Urothelium cell line (cell line): Measurements from ENCODE around the gene TUBGCP3.

Experiments used
- DNase-seq: peaks from one replicate; pipeline ENCODE4 v3.0.0; 2011; ENCODE audit warnings: low spot score, mixed read lengths
- FAIRE-seq: peaks from 2 replicates; lab custom pipeline; 2011; peaks lifted over from hg19 to GRCh38; lab: Jason Lieb, UNC

TUBGCP3 gene

DNA sequence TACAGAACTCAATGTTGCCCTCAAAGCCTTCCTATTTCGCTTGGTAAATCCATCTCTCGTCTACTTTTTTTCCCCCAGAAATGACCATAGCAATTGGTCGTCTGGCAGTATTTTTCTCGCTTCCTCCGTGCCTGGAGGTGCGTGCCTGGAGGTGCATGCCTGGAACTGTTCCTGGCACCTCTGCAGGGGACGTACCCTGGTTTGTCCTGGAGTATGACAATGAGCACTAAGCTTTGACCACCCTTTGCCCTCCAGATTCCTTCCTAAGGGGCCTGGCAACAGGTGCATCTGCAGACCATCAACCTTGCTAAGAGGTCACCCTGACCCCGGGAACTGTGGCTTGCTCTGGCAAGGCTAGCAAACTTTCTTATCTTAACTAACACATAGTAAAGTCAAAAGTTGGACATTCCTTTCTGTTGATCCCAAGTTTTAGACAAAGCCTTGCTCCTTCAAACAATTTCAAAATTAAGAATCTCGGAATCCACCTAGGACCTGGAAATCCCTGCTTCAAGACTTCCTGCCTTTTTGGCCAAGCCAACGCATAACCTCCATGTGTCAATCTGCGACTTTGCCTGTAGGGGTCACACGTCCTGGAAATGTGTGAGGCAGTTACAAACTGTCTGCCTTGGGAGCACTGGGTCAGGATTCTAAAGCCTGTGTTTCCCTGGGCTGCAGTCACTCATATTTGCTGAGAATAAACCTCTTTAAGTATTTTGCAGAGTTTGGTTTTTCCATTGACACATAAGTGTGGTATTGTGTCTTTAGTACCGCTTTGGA is 28.8 kb upstream of the TUBGCP3 start:
- DNase-seq (peak; percentile 62), FAIRE-seq (peak; percentile 90)

- no peak for FAIRE-seq
- DNase-seq = no peak
These were observed 27.4 kb upstream of the TUBGCP3 start for GRCh38 chr13:112615391-112615790.

- no peak for FAIRE-seq
- no peak for DNase-seq
These were observed 26.9 kb upstream of the TUBGCP3 start for GRCh38 chr13:112614835-112615234.

DNA sequence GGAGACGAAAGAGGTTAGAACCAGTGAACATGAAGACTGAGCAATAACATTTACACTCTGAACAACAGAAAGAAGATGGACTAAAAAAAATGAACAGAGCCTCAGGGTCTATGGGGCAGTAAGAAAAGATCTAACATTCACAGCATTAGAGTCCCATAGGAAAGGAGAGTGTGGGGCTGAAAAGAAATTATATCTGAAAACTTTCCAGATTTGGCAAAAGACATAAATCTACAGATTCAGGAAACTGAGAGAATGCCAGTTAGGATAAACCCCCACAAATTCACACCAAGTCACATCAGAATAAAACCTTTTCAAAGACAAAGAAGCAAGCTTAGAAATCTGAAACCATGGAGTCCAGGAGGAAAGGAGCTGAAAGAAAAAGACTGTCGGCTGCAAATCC is 20.3 kb upstream of the TUBGCP3 start:
- no peak for FAIRE-seq
- DNase-seq = no peak

GRCh38 chr13:112606109-112607001 is 18.4 kb upstream of the TUBGCP3 start:
- DNase-seq = peak; percentile 98
- peak; percentile 98 for FAIRE-seq

DNA sequence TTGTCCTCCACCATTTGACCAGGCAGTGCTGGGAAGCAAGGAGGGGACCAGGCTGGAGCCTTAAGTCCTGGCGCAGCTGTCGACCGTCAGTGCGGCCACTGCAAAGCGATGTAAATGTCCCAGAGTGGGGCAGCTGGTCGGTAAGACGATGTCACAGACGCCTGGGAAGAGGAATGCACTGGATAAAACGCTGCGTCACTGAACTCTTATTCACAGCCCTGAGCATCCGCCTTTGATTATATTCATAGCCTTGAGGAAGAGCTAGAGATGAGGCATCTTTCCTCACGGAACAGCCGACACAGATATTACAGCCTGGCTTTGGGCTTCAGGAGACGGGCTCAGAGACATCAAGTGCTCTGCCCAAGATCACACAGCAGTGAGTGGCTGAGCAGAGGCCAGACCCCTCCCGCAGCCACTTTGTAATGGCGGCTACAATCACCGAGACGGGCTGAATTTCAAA is 17.6 kb upstream of the TUBGCP3 start:
- peak; percentile 17 for FAIRE-seq
- no peak for DNase-seq

GRCh38 chr13:112603641-112604225 is 15.8 kb upstream of the TUBGCP3 start:
- FAIRE-seq = no peak

DNA sequence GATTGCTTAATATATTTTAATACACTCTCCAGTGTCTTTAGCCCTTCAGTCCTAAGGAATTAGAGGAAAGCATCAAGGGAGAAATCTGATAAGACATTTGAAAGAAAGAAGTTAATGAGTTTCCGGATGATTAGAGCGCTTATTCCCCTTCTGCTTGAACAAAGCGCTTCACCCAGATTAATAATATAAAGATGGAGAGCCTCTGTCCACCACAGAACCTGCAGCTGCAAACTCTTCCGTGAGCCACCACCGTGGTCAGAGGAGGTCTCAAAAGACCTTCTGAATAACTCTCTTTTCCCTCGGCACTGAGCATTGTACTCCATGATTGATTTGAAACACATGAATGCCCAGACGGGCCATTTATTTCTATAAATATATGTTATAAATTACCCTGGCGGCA is 14.2 kb upstream of the TUBGCP3 start:
- no peak for FAIRE-seq
- DNase-seq = no peak

More at GRCh38 chr13:112603641-112604225, 15.8 kb upstream of the TUBGCP3 start:
- no peak for DNase-seq

DNA sequence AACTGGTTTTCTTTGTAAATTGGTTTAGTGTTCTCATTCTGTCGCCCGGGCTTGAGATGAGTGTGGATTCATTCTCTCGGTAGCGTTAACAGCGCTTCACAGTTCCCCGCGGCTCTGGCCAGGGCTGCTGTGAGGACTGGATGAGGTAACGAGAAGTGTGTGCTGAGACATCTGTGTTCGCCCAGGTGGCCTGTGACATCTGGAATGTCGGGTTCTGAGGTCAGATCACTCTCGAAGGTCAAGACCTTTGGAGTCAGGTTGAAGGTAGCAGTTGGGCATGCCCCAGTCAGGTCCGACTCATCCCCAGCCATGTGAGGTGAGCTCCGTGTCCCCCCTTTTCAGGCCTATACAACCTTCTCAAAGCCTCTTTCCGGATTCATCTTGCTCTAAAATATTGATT is 13.4 kb upstream of the TUBGCP3 start:
- no peak for DNase-seq
- FAIRE-seq = no peak

DNA sequence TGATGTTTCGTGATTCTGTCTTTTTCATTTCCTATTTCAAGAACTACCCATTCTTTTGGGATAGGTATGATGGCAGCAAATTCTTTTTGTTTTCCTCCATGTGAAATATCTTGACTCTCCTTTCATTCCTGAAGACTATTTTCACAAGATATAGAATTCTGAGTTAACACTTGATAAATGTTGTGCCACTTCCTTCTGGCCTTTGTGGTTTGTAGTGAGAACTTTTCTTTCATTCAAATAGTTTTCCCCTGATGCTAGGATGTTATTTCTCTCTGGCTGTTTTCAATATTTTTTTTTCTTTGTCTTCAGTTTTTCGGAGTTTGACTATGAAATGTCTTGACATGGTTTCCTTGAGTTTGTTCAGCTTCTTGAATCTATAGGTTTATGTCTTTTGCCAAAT is 8.3 kb upstream of the TUBGCP3 start:
- DNase-seq (no peak), FAIRE-seq (no peak)

- FAIRE-seq (no peak), DNase-seq (no peak)
These were observed 4.7 kb upstream of the TUBGCP3 start for GRCh38 chr13:112592647-112593046.

DNA sequence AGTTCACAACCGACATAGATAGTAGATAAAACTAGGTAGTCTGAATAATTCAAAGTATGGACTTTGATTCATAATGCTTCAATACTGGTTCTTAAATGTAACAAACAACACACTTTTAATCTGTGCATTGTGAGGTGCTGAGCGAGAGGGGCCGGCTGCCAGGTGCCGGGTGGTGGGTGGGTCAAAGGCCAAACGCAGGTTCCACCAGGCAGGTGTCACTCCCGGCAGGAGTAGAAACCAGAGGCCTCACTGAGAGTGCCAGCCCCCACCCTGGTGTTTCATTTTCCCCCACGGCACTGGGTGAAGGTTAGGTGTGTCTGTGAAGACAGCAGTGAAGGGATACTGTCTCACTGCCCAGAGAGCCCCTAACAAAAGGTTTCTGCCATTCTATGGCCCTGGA is 4.2 kb upstream of the TUBGCP3 start:
- no peak for DNase-seq
- FAIRE-seq = no peak

DNA sequence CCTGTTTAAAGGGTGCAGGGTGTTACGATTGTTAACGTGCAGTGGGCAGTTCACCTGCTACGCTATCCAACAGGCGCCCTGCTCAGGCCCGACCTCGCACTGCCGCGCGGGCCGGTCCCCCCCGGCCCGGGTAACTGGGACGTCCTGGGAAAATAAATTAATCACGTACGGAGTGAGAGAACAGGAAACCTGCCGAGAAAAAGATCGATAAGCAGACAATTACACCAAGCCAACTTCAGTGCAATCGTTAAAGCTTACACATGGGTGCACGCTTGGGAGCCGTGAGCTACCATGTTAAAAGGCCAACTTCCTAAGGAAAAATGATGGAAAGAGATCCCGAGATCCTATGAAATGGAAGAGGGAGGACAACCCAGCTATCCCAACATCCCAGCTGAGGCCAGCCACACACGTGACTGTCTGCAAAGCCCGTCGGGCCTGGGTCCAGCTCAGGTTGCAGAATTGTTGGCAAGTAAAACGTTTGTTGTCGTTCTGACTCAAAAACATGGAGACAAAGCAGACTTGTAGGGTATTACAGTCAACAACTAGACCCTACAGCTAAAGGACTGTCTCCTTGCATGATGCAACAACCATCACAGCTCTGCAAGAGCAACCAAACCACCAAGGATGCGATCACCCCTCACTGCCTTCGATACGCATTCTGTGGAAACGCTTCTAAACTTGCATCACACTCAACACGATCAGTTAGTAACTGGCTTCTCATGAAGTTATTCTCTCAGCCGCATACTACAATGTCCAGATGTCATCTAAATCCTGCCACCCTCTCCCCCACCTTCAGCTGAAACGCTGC is 741 bp upstream of the TUBGCP3 start:
- no peak for DNase-seq
- no peak for FAIRE-seq

DNA sequence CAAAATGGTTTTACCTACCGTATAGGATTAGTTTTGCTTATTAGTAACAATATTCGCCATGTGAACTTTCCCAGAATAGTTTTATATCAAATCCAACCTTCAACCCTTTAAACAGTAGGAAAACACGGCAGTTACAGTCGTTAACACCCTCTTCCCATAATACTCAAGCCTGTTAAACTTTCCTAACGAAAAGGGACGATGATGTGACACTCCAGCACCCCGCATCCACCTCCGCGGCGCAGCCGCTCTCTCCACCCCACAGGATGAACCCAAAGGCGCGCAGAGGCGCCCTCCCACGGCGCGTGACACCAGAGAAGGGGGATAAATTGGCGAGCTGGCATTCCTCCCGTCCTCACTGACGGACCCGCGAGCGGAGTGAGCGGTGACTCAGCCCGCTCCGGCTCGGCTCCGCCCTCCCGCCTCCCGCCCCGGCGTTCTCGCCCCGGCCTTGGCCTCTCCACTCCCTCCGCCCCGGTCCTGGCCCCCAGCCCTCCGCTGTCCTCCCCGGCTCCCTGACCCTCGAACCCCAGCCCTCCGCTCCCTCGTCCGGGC is 665 bp downstream of the TUBGCP3 start:
- DNase-seq (peak; percentile 95), FAIRE-seq (no peak)

- DNase-seq = no peak
- FAIRE-seq = no peak
These were observed 1.5 kb downstream of the TUBGCP3 start for GRCh38 chr13:112586334-112586960.

DNA sequence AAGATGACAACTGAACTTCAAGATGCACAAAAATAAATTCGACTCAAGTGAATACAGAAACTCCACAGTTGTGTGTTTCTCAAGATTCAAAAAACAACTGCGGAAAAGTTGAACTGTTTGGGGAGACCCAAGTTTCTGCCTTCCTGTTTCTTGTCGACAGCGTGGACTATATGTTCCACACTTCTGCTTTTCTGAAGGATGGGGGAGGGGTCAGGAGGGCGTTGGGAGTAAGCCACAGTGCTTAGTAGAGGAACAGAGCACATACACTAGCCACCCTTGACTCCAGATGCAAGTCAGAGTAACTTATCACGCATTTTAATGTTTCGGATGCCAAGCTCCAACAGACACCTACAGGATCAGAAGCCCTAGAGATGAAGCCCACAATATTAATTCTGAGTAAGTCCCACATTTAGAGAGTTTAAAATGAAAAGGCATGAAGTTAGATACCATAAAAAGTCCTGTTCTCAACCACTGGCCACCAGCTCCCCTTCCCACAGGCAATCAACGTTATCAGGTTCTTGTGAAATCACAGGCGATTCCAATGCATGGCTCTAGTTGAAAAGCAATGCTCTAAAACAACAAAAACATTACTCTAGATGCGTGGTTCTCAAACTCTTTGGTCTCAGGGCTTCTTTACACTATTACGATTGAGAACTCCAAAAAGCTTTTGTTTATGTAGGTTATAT is 4.2 kb downstream of the TUBGCP3 start:
- no peak for FAIRE-seq
- DNase-seq = no peak

- FAIRE-seq = no peak
These were observed 5.7 kb downstream of the TUBGCP3 start for GRCh38 chr13:112582263-112582662.

GRCh38 chr13:112580912-112581311 is 7.0 kb downstream of the TUBGCP3 start:
- no peak for DNase-seq
- FAIRE-seq = no peak

More at GRCh38 chr13:112582263-112582662, 5.7 kb downstream of the TUBGCP3 start:
- no peak for DNase-seq

DNA sequence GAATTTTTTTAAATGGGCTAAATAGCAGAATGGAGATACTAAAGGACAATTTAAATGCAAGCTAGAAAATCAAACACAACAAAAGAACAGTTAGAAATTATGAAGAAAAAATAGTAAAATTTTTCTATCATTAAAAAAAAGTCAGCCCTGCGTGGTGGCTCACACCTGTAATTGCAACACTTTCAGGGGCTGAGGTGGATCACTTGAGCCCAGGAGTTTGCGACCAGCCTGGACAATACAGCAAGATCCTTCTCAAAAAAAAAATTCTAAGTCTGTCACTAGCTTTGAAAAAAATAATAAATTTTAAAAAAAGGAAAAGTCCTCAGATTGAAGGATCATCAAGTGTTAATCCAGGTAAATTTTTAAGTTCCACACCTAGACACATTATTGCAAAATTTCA is 7.7 kb downstream of the TUBGCP3 start:
- FAIRE-seq (no peak), DNase-seq (no peak)
